Pons (tissue), 1 donor: ENCODE data around the gene RARS2.
"Not testable (repeated sequence)": the region's sequence is repeated elsewhere in the genome, so short reads cannot be mapped to it uniquely, and the experiment has no call there.

Experiments
- DNase-seq: peaks from one replicate; pipeline ENCODE4 v3.0.0-alpha.2; 2016; ENCODE audit warnings: low spot score

The RARS2 gene, protein sequence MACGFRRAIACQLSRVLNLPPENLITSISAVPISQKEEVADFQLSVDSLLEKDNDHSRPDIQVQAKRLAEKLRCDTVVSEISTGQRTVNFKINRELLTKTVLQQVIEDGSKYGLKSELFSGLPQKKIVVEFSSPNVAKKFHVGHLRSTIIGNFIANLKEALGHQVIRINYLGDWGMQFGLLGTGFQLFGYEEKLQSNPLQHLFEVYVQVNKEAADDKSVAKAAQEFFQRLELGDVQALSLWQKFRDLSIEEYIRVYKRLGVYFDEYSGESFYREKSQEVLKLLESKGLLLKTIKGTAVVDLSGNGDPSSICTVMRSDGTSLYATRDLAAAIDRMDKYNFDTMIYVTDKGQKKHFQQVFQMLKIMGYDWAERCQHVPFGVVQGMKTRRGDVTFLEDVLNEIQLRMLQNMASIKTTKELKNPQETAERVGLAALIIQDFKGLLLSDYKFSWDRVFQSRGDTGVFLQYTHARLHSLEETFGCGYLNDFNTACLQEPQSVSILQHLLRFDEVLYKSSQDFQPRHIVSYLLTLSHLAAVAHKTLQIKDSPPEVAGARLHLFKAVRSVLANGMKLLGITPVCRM

DNA sequence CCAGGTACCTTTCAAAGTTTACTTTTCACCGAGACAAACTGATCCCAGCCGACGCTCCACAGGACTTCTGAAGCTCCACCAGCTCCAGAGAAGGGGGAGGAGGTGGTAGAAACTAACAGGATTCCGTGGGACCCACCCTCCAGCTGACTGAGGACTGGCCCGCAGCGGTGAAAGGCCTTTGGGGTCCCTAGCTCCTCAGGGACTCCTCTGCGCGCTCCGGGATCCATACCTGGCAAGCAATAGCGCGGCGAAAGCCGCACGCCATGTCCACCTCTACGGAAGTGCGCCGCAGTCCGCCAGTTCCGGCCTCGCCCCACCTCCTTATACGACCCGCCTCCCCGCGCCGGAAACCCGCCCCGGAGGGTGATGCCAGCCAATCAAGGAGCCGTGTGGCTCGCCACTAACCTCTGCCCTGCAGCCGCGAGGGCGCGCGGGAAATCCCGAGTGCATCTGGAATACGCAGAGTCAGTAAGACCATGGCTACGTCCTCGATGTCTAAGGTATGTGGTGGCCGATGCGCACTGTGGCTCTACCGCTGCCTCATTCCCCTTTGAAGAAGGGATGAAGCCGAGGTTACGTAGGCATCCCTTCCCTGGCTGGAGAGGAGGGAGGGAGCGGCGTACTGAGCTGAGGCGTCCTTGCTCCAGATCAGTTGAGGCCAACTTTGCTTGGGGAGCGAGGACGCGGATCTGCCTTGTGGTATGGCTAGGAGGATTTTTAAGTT is at the start of gene RARS2, which contains the start of gene ORC3:
Gene RARS2, minus strand, starts transcription at position 295 of the 724 bp plus-strand sequence. Its CDS starts 30 bp downstream, at position 265.
Gene ORC3, plus strand, starts transcription at position 443 of the 724 bp plus-strand sequence. Its CDS starts 34 bp downstream, at position 477.
- DNase-seq = peak; percentile 95

DNA sequence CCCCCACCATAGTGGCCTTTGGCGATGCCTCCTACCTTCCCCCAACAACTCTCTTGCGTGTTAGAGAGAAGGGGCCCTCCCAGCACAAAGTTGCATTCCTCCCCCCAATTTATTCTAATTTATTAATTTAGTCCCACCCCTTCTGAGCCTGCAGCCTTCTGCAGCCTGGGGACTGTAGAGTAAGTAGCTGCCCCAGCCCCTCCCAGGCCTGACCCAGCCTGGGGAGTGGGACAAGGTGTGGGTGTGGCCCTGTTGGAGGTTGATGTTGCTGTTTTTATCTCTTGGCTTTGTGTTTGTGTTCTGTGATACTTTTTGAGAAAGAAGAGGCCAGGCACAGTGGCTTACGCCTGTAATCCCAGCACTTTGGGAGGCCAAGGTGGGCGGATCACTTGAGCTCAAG is 49.6 kb upstream of the RARS2 start:
- no peak for DNase-seq

DNA sequence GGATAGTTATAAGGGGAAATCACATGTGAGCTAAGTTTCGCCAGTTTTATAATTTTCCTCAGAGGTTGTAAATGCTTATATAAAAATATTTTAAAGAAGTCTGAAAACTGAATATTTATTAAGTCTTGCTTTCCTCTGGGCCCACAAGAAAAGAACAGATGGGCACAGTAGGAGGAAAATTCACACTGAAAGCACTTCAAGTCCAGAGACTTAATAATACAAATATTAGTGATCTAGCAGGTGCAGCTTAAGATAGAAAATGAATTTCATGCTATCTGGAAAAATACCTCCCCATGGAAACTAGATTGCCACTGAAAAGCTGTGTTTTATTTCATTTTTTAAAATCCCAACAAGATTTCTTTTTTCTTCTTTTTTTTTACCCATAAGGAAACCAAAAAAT is 47.3 kb upstream of the RARS2 start:
- DNase-seq = no peak

DNA sequence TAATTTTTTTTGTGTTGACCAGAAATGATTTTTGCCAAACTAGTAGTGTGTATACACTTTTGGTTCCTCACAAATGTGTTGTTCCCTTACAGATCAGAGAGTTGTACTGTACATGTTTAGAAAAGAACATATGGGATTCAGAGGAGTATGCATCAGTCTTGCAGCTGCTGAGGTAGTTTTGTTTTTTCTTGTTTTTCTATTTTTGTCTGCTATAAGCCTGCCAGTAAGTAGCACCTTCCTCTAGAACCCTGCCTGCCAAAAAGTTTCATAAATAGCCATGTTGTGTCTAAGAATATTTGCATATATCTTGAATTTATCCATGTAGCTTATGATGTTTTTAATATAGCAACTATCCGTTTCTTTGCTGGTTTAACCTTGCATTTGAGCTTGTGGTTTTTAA is 46.5 kb upstream of the RARS2 start:
- no peak for DNase-seq

DNA sequence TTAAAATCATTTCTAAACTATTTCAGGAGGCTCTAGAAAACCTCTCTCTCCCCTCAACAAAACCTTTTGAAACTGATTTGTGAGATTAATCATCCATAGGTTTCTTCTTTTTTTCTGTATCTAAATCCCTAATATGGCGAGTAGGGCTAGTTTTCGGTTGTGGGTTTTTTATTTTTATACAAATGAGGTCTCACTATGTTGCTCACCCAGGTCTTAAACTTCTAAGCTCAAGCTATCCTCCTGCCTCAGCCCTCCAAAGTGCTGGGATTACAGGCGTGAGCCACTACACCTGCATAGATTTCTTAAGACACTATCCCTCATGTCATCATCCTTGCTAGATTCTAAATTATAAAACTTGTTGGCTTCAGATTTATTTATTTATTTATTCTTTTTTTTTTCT is 44.1 kb upstream of the RARS2 start:
- DNase-seq = no peak

DNA sequence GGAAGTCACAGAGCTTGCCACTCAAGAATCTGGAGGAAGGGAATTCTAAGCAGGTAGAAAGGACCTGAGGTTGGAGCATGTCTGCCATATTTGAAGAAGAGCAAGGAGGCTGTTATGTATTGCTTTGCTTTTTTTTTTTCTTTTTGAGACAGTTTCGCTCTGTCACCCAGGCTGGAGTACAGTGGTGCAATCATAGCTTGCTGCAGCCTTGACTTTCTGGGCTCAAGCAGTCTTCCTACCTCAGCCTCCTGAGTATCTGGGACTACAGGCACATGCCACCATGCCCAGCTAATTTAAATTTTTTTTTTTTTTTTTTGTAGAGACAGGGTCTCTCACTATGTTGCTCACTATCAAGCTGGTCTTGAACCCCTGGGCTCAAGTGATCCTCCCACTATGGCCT is 41.0 kb upstream of the RARS2 start:
- no peak for DNase-seq

DNA sequence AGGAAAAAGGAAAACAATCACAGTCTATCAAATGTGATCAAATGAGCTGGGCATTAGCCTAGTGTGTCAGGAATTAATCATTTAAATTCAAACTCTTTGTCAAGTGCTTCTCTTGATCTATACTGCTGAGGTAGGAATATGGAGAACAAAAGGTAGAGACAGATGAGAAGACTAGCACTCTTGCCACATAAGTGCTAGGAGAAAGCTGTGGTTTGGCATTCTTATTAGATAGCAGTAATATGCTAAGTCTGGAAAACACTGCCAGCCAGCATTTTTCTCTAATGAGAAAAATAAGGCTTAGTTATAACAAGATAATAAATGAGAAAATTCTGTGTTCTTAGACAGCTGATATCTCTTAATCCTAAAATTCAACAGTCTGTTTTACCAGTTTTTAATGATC is 39.1 kb upstream of the RARS2 start:
- no peak for DNase-seq

DNA sequence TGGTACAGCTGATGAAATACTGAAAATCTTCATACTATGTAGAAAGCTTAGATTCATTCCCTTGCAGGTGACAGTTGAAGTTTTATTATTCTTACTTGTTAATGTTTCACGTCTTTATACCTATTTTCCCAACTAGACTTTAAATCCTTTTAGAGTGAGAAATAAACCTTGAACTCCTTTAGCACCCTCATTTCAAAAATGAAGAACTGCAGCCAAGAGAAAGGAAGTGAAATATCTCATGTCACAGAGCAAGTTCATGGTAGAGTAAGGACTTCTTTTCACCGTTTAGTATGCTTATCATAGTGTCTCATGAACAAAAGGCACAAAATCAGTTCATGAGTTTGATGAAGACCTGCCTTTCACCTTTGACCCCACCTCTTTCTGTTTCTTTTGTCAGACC is 38.6 kb upstream of the RARS2 start:
- DNase-seq = no peak

DNA sequence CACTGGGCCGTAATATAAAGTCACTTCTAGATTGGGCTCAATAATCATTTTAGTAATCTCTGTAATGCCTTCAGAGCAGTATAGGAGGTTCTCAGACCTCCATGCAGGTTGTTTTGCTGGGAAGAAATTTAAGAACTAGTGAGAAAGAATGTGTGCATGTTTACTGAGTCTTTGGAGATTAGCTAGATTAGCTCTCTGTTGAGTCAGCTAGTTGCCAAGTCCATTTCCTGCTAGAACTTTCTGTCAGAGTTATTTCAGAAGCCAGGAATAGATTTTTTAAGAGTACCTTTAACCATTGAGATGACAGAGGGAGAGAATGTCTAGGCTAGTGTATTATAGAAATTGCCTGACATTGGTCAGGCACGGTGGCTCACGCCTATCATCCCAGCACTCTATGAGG is 33.5 kb upstream of the RARS2 start:
- no peak for DNase-seq

DNA sequence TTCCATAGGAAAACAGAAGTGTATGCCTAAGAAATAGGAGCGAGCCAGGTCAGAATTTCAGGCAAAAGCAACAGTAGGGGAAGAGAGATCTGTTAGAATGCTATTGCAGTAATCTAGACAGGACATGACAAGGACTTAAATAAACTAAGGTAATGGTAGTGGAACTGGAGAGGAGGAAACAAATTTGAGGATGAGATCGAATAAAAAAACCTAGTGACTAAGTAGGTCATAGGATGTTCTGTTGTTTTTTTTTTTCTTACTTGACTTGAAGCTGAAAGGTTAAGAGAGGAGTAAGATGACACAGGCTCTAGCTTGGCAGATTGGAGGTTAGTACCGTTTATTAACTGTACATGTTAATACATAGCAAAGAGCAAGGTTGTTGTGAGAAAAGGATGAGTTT is 28.7 kb upstream of the RARS2 start:
- no peak for DNase-seq

DNA sequence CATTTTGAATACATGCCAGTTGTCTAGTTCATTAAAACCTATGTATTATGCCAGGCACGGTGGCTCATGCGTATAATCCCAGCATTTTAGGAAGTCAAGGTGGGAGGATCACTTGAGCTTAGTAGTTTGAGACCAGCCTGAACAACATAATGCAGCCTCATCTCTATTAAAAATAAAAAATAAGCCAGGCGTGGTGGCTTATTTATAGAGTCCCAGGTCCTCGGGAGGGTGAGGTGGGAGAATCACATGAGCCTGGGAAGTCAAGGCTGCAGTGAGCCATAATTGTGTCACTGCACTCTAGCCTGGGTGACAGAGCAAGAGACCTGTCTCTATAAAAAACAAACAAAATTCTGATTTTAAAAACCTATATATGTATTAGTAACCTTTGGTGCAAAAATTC is 27.6 kb upstream of the RARS2 start:
- DNase-seq = no peak

DNA sequence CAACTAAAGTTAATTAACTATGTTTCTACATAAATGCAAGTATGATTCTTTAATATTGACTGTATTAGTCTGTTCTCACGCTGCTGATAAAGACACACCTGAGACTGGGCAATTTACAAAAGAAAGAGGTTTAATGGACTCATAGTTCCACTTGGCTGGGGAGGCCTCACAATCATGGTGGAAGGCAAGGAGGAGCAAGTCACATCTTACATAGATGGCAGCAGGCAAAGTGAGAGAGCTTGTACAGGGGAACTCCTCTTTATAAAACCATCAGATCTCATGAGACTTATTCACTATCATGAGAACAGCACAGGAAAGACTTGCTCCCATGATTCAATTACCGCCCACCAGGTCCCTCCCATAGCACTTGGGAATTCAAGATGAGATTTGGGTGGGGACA is 23.2 kb upstream of the RARS2 start:
- not testable (repeated sequence) for DNase-seq

DNA sequence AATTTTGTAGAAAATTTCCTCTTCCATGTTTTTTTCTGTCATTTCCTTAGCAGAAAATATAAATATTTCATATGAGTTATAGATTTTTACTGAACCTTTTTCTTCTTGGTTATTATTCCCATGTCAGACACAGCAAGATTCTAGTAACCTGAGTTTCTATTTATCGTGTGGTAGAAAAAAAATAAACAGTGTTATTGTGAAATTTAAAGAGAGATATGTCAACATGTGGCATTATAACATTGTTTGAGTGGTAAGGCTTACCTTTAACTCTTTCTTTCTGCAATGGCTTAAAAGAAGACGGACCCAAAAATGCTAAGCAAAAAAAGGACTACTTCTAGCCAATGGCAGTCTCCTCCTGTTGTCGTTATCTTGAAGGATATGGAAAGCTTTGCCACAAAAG is 19.0 kb upstream of the RARS2 start:
- no peak for DNase-seq

DNA sequence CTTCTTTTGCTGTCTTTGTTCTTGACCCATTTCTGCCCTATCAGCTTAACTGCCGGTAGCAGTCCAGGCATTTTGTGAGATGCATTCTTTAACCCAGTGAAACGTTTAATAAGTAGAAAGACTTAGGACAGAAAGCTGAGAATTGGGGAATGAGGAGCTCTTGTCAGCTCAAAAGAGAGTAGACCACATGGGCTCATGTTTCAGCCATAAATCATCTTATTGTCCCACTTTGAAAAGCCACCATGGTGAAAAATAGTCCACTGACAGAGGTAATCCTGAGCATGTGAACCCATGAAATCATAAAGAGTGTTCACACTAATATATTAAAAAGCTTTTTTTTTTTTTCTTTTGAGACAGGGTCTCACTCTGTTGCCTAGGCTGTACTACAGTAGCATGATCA is 16.4 kb upstream of the RARS2 start:
- DNase-seq = no peak

DNA sequence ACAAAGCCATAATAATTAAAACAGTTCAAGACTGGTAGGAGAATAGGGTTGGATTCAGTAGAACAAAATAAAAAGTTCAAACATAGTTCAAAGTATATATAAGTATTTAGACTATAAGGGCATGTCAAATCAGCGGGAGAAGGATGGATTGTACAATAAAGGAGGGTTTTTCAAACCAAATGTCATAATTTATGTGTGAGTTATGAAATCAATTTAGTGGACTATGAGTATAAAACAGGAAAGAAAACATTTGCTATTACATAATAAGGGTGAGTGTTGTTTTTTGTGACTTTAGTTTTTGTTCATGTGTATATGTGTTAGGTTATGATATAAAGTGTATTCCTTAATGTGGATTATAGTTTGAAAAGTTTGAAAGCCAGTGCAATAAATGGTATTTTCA is 10.8 kb upstream of the RARS2 start:
- DNase-seq = no peak

DNA sequence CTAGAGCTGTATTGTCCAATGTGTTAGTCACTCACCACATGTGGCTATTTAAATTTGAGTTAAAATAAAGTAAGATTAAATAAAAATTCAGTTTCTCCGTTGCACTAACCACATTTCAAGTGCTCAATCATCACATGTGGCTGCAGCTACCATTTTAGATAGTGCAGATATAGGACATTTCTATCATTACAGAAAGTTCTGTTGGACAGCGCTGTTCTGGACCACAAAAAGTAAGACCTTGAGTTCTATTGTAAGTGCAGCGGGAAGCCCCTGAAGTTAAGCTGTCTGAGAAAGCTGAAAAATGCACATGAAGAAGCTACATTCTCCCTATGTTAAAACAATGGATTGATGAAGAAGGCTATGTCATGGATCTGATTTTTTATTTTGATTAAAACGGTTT is 1.2 kb upstream of the RARS2 start:
- no peak for DNase-seq

DNA sequence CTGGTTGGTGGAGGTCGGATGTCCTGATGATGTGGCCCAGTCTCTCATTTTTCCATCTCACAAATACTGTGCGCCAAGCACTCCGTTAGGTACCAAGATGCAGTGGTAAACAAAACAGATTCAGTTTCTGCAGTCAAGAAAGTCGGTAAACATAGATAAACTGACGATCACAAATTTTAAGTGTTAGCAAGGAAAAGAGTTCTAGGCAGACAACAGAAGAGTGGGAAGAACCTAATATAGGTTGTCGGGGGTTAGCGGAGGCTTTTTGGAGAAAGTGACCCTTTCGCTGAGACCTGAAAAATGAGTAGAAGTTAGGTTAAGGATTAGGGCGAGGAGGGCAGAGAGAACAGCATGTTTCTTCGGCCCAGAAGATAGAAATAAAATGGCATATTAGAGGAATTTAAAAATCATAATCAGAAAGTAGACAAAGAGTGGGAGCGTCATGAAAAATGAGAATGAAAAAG is 662 bp upstream of the RARS2 start:
- no peak for DNase-seq

DNA sequence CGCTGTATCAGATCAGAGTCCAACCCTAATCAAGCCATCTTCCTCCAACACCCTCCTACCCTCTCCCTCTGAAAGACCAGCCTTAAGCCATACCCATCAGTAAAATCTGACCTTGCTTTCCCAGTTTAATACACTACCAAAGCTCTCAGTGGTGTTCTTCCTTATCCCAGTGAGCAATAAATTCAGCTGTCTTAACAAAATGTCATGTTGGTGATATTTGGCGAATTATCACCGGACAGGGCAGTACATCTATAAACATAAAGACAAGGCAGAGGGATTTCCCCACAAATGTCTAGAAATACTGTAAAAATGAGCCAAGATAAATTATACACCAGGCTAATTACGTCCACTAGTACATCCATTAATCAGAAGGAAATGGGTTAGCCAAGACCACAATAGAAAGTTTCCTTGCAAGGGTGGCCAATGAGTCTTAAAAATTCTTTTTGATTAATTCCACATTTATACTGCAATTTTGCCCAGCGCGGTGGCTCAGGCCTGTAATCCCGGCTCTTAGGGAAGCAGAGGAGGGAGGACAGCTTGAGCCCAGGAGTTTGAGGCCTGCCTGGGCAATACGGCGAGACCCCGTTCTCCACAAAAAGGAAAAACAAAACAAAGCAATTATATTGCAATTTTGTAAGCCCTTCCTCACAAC is 905 bp downstream of the RARS2 start:
- no peak for DNase-seq

DNA sequence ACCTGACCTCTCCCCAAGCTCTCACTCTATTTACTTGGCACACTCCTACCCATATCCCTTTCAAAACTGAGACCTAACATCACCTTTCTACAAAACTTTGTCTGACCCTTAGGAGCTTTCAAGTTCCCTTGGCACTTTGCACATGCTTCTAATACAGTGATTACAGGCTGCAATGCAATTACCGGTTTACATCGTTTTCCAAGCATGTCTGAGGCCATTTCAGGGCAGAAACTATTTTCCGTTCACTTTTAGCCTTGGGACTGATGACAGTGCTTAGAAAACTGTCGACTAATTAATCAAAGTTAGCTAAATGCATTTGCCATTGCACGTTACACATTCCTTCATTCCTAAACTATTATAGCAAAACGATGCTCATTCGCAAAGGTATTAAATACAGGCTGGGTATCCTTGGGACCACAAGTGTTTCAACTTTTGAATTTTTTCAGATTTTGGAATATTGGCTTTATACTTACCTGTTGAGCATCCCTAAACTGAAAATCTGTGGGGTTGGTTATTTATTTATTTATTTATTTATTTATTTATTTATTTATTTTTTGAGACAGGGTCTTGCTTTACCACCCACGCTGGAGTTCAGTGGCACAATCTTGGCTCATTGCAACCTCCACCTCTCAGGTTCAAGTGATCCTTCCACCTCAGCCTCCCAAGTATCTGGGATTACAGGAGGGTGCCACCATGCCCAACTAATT is 3.3 kb downstream of the RARS2 start:
- no peak for DNase-seq

DNA sequence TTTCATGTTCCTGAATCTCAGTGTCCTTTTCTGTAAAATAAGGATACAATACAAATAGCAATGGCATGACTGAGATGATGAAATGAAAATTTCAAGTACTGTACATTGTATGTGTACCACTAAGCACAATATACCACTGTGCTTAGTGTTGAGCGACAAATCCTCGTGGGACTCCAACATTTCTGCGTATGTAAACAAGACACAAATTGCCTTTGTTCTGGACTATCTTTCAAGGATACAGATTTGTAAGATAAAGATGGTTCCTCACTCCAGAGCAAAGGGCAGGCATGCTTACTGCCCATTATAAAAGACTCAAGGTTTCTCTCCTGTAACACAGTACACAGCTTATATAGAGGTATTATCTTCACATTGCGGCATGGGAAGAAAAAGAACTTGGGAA is 6.0 kb downstream of the RARS2 start:
- no peak for DNase-seq

DNA sequence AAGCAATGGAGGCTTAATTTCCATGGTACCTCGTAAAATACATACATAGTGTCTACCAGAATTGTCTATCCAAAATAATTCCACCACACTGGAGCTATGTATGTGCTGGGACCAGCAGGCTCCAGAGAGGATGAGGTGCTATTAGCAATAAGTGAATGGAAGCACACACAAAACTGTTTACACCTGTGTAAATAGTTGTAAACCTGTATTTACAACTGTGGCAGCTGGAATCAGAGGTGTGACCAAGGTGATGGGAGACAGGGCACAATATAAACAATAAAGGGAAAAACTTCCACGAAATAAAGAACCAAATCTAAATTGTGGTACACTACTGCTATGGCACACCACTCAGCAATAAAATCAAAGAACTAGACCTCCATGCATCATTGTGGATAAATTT is 14.4 kb downstream of the RARS2 start:
- no peak for DNase-seq
